ENCODE measurements around the gene MFN1. TPM values are rescaled to one million over a fixed set of nuclear protein-coding genes. Genes with fewer than 3 reads are reported as not detected.

The MFN1 gene
- total and polyA plus RNA-seq, 8 donors: 12.6 to 44.4 (median 33.1) TPM

DNA sequence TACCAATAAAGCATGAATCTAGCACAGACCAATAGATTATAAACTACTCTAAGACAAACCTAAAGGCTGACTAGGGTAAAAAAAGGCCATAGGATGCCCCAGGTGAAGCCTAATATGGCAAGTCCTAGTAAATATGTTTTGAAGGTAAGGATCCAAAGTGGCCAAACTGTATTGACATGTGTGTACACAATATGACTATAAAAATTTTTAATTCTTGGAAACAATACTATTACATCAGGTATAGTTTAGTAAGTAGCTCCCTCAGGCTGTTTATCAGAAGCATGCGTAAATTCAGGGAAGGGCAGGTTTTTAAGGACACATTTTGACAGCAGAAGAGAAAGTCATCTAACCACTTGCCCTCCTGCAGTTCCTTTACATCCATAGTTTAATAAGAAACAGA lies 84.9 kb downstream of the MFN1 start:
- Histone ChIP-seq H3K27ac (peak overlapping the region in 1 of 4 donors; percentile 21), H3K36me3 (no peaks in the 10 kb centered on the region), H3K4me3 (no peak overlapping the region), H3K27me3 (no peaks in the 10 kb centered on the region), H3K9me3 (no peaks in the 10 kb centered on the region), H3K4me1 (no peaks in the 10 kb centered on the region)
- DNase-seq (no peak), ATAC-seq (no peak), FAIRE-seq (no peak)
- intact Hi-C loops (cut with DNase I): no loop called here
- 72 to 83% methylated on average over 1 of the region's 1 CpG for WGBS, 2 donors
- TF ChIP-seq, protein P1, sequence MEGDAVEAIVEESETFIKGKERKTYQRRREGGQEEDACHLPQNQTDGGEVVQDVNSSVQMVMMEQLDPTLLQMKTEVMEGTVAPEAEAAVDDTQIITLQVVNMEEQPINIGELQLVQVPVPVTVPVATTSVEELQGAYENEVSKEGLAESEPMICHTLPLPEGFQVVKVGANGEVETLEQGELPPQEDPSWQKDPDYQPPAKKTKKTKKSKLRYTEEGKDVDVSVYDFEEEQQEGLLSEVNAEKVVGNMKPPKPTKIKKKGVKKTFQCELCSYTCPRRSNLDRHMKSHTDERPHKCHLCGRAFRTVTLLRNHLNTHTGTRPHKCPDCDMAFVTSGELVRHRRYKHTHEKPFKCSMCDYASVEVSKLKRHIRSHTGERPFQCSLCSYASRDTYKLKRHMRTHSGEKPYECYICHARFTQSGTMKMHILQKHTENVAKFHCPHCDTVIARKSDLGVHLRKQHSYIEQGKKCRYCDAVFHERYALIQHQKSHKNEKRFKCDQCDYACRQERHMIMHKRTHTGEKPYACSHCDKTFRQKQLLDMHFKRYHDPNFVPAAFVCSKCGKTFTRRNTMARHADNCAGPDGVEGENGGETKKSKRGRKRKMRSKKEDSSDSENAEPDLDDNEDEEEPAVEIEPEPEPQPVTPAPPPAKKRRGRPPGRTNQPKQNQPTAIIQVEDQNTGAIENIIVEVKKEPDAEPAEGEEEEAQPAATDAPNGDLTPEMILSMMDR (IDR thresholded peaks at IDR 0.05): no peak

DNA sequence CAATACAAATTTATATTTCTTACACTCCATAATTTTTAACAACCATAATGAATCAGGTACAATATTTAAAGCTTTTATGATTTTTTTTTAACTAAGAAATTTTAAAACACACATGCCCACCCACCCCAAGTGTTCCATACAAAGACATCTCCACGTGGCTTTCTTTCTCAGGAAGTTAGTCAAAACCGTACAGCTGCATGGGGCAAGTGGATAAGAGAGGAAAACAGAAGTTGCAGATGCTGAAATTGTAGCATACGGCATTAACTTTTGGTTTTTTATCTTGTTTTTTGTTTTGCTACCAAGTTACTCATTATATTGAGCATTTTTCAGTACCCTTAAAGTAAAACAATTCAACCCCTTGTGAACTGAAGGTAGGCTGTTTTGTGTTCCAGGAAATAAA lies 89.0 kb downstream of the MFN1 start:
- Histone ChIP-seq H3K36me3 (no peaks in the 10 kb centered on the region), H3K27me3 (no peaks in the 10 kb centered on the region)
- no peak for DNase-seq

GRCh38 chr3:179438841-179439240 lies 91.3 kb downstream of the MFN1 start:
- H3K27me3 ChIP-seq: no peaks in the 10 kb centered on the region
- no peak for DNase-seq
- no peaks in the 10 kb centered on the region for H3K36me3 ChIP-seq
- peak in 1 of 4 donors; percentile 16 for ATAC-seq
- no peak overlapping the region for H3K27ac ChIP-seq
- FAIRE-seq: no peak
- no peak overlapping the region for H3K4me3 ChIP-seq
- no peaks in the 10 kb centered on the region for H3K4me1 ChIP-seq
- no peaks in the 10 kb centered on the region for H3K9me3 ChIP-seq
- 41 to 47% methylated on average over 5 of the region's 5 CpGs for WGBS, 2 donors
- intact Hi-C loops (cut with DNase I): no loop called here
- TF ChIP-seq, protein P1 (IDR thresholded peaks at IDR 0.05): no peak

More for the DNA sequence above, 89.0 kb downstream of the MFN1 start:
- intact Hi-C loops (cut with DNase I): no loop called here
- ATAC-seq: peak in 1 of 4 donors; percentile 54
- FAIRE-seq: no peak
- Histone ChIP-seq H3K4me3 (no peak overlapping the region), H3K27ac (no peak overlapping the region), H3K9me3 (no peaks in the 10 kb centered on the region), H3K4me1 (no peaks in the 10 kb centered on the region)
- WGBS, 2 donors: 75 to 77% methylated on average over 3 of the region's 3 CpGs
- TF ChIP-seq, protein P1 (IDR thresholded peaks at IDR 0.05): no peak

Other genes starting within 250 kb of the MFN1 start
- gene PIK3CA, start 199.4 kb upstream of the MFN1 start, total RNA-seq: 10 to 100 TPM in 2 of 6 donors, 1 to 10 TPM in 4; 5.9 to 15.6 (median 7.2) TPM
- gene PIK3CA, start 199.4 kb upstream of the MFN1 start, polyA plus RNA-seq: 1 to 10 TPM; 1.6 to 3.2 TPM
- gene KCNMB3, start 96.6 kb upstream of the MFN1 start, total RNA-seq: 1 to 10 TPM; 1.4 to 3.2 (median 3.0) TPM
- 1 to 10 TPM; 4.3 to 7.8 TPM for gene KCNMB3, start 96.6 kb upstream of the MFN1 start, polyA plus RNA-seq
- gene ZNF639, start 24.7 kb upstream of the MFN1 start, total RNA-seq: 10 to 100 TPM in 5 of 6 donors, 1 to 10 TPM in 1; 9.9 to 18.2 (median 13.2) TPM
- gene ZNF639, start 24.7 kb upstream of the MFN1 start, polyA plus RNA-seq: 10 to 100 TPM in 1 of 2 donors, 1 to 10 TPM in 1; 7.4 to 15.3 TPM
- 10 to 100 TPM in 1 of 6 donors, 1 to 10 TPM in 4, under 1 TPM in 1; 0.97 to 14.3 (median 2.9) TPM for gene GNB4, start 103.8 kb downstream of the MFN1 start, total RNA-seq
- 1 to 10 TPM; 1.2 to 1.7 TPM for gene GNB4, start 103.8 kb downstream of the MFN1 start, polyA plus RNA-seq
- 10 to 100 TPM; 11.2 to 21.4 (median 16.3) TPM for gene ACTL6A, start 215.2 kb downstream of the MFN1 start, total RNA-seq
- gene ACTL6A, start 215.2 kb downstream of the MFN1 start, polyA plus RNA-seq: 10 to 100 TPM; 37.9 to 38.1 TPM

Data from pancreas (tissue), 10 donors.